Neutrophil (primary cell): Measurements from ENCODE around the gene ACOT4.
"Not testable (repeated sequence)": the region's sequence is repeated elsewhere in the genome, so short reads cannot be mapped to it uniquely, and the experiment has no call there.

ENCODE experiments used
- H3K27ac ChIP-seq: fragments of 200-600 bp; sonication (generic); 2 replicates; pipeline ENCODE4 v1.5.1; 2016; ENCODE audit warnings: mild to moderate bottlenecking, moderate library complexity
- H3K27me3 ChIP-seq: fragments of 200-600 bp; sonication (generic); 2 replicates; pipeline ENCODE4 v1.6.0; 2016; ENCODE audit warnings: mild to moderate bottlenecking
- H3K36me3 ChIP-seq: fragments of 200-600 bp; sonication (generic); 2 replicates; pipeline ENCODE4 v1.5.1; 2017
- H3K4me1 ChIP-seq, 2 experiments: fragments of 200-600 bp in 1 of 2; sonication (generic) in 1 of 2; 1 replicate in 1 of 2; 2 replicates in 1 of 2; pipeline versions ENCODE4 v1.5.1 to v1.6.1; 2013 to 2016; ENCODE audit warnings: low read depth in 1 of 2, low read length in 1 of 2, mild to moderate bottlenecking in 1 of 2, moderate library complexity in 1 of 2; ENCODE audit not compliant: control insufficient read depth in 1 of 2, insufficient read depth in 1 of 2
- H3K4me3 ChIP-seq, 2 experiments: fragments of 200-600 bp in 1 of 2; sonication (generic) in 1 of 2; 1 replicate in 1 of 2; 2 replicates in 1 of 2; pipeline ENCODE4 v1.5.1; 2013 to 2016; ENCODE audit warnings: low read depth in 1 of 2, low read length in 1 of 2, mild to moderate bottlenecking in 1 of 2, moderate library complexity in 1 of 2
- H3K9me3 ChIP-seq: fragments of 200-600 bp; sonication (generic); 2 replicates; pipeline ENCODE4 v1.5.1; 2016
- TF ChIP-seq, protein P1 (sequence below): fragments of 200-600 bp; sonication (generic); IDR thresholded peaks from 2 replicates; pipeline ENCODE4 v1.5.1; 2016; ENCODE audit warnings: antibody characterized with exemption

Gene ACOT4

DNA sequence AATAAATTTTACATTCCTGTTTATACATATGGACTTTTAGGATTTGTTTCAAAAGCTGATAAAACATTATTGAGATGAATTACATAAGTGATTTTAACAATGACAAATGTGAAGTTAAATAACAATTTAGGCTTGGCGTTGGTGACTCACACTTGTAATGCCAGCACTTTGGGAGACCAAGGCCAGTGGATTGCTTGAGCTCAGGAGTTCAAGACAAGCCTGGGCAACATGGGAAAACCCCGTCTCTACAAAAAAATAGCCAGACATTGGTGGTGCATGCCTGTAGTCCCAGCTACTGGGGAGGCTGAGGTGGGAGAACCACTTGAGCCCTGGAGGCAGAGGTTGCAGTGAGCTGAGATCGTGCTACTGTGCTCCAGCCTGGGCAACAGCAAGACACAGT, 15.3 kb upstream of the ACOT4 start:
- Histone ChIP-seq H3K4me3 (no peak overlapping the region), H3K36me3 (peaks cover 3% of the 10 kb centered on the region), H3K4me1 (no peaks in the 10 kb centered on the region), H3K27ac (no peak overlapping the region), H3K27me3 (no peaks in the 10 kb centered on the region), H3K9me3 (no peaks in the 10 kb centered on the region)
- TF ChIP-seq, protein P1, sequence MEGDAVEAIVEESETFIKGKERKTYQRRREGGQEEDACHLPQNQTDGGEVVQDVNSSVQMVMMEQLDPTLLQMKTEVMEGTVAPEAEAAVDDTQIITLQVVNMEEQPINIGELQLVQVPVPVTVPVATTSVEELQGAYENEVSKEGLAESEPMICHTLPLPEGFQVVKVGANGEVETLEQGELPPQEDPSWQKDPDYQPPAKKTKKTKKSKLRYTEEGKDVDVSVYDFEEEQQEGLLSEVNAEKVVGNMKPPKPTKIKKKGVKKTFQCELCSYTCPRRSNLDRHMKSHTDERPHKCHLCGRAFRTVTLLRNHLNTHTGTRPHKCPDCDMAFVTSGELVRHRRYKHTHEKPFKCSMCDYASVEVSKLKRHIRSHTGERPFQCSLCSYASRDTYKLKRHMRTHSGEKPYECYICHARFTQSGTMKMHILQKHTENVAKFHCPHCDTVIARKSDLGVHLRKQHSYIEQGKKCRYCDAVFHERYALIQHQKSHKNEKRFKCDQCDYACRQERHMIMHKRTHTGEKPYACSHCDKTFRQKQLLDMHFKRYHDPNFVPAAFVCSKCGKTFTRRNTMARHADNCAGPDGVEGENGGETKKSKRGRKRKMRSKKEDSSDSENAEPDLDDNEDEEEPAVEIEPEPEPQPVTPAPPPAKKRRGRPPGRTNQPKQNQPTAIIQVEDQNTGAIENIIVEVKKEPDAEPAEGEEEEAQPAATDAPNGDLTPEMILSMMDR: no peak

DNA sequence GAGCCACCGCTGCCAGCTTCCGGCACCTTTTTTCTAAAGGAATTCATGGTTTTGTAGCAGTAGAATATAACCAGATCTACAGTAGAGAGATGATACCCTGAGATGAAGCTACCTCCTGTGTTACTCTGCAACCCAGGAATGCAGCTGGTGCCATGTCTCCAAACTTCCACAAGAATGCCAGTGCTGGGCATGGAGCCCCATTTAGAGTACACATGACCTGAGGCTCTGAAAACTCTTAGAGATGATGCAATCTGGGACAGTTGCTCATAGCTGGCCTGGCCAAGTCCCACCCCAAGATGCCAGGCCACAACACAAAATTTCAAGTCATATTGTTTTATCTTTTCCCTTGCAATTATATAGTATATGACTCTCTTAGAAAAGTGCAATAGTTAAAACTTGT, 14.5 kb upstream of the ACOT4 start:
- not testable (repeated sequence) for H3K9me3 ChIP-seq, H3K36me3 ChIP-seq, H3K4me3 ChIP-seq, H3K27ac ChIP-seq, H3K27me3 ChIP-seq, H3K4me1 ChIP-seq

DNA sequence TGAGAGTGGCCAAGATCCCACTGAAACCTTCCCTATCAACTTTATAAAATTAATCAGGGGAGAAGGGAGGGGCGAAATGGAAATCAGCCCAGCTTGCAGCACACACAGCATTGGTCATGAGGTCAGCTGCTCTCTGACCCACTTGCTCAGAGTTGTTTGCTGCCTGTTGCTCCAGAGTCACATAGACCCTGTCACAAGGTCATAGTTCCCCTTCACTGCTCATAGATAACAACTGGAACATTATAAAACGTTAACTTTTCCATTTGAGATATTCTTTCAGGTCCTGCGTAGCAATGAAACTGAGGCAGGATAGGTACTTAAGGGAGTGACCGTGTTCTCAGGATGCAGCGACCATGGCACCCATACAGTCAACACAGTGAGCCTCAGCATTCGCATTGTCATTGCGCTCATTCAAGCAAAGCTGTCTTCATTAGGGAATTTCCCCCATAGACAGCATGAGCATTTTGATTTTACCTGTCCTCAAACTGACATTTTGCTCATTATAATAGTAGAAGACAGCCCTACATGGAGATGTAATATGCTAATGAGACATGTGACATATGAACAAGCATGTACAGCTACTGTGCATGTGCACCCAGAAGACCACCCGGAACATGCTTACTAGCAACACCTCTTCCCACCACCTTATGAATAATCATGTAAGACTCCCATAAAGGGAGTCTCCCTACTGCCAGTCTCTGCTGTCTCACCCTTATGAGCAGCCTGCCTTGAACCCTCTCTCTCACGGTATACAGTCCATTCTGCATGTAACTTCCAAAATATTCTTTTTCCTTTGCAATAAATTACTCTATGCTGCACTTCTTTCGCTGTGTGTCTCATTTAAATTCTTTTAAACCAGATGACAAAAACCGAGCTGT, 9.3 kb upstream of the ACOT4 start:
- H3K27me3 ChIP-seq, H3K4me3 ChIP-seq, H3K4me1 ChIP-seq, H3K36me3 ChIP-seq, H3K27ac ChIP-seq, H3K9me3 ChIP-seq: not testable (repeated sequence)

DNA sequence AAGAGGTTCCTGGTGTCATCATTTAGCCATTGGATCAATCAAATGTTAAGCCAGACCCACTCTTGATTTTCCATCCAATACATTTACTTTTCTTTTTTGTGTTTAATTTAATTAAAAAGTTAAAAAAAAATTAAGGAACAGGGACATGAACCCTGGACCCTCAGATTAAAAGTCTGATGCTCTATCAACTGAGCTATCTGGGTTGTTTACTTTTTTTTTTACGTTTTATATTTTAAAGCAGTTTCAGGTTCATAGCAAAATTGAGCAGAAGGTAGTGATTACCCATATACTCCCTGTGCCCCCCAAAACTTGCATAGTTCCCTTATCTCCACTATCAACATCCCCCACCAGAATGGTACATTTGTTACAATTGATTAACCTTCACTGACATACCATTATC, 3.0 kb upstream of the ACOT4 start:
- no peak overlapping the region for H3K27ac ChIP-seq
- no peaks in the 10 kb centered on the region for H3K36me3 ChIP-seq
- H3K4me1 ChIP-seq: peaks cover 10% of the 10 kb centered on the region in 2 experiments
- H3K9me3 ChIP-seq: no peaks in the 10 kb centered on the region
- H3K27me3 ChIP-seq: peaks cover 29% of the 10 kb centered on the region
- H3K4me3 ChIP-seq: no peak overlapping the region
- TF ChIP-seq, protein P1: no peak

DNA sequence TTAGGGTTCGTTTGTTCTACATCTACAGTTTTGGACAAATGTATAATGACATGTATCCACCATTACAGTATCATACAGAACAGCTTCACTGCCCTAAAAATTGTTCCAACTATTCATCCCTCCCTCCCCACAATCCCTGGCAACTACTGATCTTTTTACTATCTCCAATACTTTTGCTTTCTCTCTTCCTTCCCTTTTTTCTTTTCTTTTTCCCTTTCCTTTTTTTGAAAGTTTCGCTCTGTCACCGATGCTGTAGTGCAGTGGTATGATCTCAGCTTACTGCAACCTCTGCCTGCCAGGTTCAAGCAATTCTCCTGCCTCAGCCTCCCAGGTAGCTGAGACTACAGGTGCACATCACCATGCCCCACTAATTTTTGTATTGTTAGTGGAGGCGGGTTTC, 2.6 kb upstream of the ACOT4 start:
- Histone ChIP-seq H3K4me1 (peaks cover 10% of the 10 kb centered on the region in 2 experiments), H3K36me3 (no peaks in the 10 kb centered on the region), H3K9me3 (no peaks in the 10 kb centered on the region), H3K4me3 (no peak overlapping the region), H3K27me3 (peaks cover 29% of the 10 kb centered on the region), H3K27ac (no peak overlapping the region)
- TF ChIP-seq, protein P1: no peak

DNA sequence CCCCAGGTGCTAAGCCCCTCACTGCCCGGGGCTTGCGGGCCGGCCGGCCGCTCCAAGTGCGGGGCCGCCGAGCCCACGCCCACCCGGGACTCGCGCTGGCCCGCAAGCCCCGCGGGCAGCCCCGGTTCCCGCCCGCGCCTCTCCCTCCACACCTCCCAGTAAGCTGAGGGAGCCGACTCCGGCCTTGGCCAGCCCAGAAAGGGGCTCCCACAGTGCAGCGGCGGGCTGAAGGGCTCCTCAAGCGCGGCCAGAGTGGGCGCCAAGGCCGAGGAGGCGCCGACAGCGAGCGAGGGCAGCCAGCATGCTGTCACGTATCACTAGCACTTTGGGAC, 1.0 kb upstream of the ACOT4 start:
- not testable (repeated sequence) for H3K4me1 ChIP-seq, H3K4me3 ChIP-seq, H3K9me3 ChIP-seq, H3K27ac ChIP-seq, H3K36me3 ChIP-seq
- peaks cover 29% of the 10 kb centered on the region for H3K27me3 ChIP-seq

DNA sequence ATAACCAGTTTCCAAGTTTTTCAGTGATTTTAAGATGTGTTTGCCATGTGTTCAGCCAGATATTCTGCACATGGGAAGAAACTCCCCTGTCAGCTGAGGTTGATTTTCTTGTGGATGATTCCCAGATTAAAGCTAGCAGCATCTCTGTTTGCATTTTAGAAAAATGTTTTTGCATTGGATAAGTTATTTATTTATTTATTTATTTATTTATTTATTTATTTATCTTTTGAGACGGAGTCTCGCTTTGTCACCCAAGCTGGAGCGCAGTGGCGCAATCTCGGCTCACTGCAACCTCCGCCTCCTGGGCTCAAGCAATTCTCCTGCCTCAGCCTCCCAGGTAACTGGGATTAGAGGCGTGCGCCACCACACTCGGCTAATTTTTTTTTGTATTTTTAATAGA, 2.8 kb downstream of the ACOT4 start:
- H3K36me3 ChIP-seq: no peaks in the 10 kb centered on the region
- no peak overlapping the region for H3K4me3 ChIP-seq
- no peaks in the 10 kb centered on the region for H3K9me3 ChIP-seq
- TF ChIP-seq, protein P1: no peak
- peaks cover 29% of the 10 kb centered on the region for H3K27me3 ChIP-seq
- H3K27ac ChIP-seq: no peak overlapping the region
- peaks cover 10% of the 10 kb centered on the region in 2 experiments for H3K4me1 ChIP-seq
